Epithelial cell of esophagus (primary cell): ENCODE measurements around the gene ARFIP2.
"Not testable (repeated sequence)": the region's sequence is repeated elsewhere in the genome, so short reads cannot be mapped to it uniquely, and the experiment has no call there.

Experiments used
- DNase-seq: peaks from one replicate; pipeline ENCODE4 v3.0.0; 2010; ENCODE audit warnings: low read depth
- H3K4me3 ChIP-seq: 2 replicates; pipeline ENCODE4 v1.5.1; 2011; ENCODE audit warnings: mild to moderate bottlenecking, low read length, control low read depth
- TF ChIP-seq, protein P1 (sequence below): IDR thresholded peaks from 2 replicates; pipeline ENCODE4 v1.5.1; 2011; ENCODE audit warnings: low read depth, mild to moderate bottlenecking, low read length, control low read depth, inconsistent platforms; ENCODE audit not compliant: insufficient read depth; ENCODE audit errors: missing control alignments

Gene ARFIP2

DNA sequence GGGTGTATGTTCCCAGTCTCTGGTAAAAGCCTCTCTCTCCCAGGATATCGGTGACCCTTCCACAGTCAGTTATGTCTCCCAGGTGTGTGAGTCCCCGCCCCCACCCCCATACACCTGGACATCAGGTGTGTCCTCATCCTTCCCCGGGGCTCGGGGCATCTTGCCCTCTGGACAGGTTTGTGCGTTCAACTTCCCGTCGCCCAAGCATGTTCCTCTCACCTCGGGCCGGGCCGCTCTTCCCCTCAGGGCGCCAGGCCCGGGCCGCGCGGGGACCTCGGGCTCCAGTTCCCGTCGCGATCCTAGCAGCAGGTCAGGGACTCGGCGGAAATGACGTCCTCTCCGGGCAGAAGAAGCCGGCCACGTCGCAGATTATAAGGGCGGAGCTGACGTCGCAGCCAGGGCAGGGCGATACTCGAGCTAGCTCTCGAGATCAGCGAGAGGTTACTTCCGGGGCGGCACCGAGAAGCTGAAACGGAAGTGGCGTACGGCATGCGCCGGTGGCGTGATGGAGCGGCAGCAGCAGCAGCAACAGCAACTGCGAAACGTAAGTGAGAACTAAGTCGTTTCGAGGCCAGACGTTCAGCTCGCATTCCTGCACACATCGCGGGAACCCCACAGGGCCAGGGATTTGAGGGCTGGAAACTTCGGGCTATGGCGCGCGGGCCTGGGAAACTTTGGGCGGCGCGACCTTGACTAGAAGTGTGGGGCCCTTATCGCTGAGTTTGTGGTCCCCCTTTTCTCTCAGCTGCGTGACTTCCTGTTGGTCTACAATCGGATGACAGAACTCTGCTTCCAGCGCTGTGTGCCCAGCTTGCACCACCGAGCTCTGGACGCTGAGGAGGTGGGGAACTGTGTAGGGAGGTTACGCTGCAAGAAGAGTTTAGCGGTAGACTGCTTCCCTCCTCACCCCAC lies at the start of gene ARFIP2, which contains the start of gene TIMM10B:
Gene ARFIP2, minus strand, starts transcription at position 320 of the 912 bp plus-strand sequence. CDS start 910 bp downstream, outside the sequence.
Gene TIMM10B, plus strand, starts transcription at position 490 of the 912 bp plus-strand sequence. Its CDS starts 16 bp downstream, at position 506.
- peak within 1 kb of the TSS; percentile 98 for H3K4me3 ChIP-seq
- DNase-seq: peak; percentile 99
- TF ChIP-seq, protein P1, sequence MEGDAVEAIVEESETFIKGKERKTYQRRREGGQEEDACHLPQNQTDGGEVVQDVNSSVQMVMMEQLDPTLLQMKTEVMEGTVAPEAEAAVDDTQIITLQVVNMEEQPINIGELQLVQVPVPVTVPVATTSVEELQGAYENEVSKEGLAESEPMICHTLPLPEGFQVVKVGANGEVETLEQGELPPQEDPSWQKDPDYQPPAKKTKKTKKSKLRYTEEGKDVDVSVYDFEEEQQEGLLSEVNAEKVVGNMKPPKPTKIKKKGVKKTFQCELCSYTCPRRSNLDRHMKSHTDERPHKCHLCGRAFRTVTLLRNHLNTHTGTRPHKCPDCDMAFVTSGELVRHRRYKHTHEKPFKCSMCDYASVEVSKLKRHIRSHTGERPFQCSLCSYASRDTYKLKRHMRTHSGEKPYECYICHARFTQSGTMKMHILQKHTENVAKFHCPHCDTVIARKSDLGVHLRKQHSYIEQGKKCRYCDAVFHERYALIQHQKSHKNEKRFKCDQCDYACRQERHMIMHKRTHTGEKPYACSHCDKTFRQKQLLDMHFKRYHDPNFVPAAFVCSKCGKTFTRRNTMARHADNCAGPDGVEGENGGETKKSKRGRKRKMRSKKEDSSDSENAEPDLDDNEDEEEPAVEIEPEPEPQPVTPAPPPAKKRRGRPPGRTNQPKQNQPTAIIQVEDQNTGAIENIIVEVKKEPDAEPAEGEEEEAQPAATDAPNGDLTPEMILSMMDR: no peak

- H3K4me3 ChIP-seq: no peak overlapping the region
- TF ChIP-seq, protein P1: no peak
- DNase-seq: peak; percentile 23
These were observed 49.7 kb upstream of the ARFIP2 start for GRCh38 chr11:6530848-6531247.

- no peak overlapping the region for H3K4me3 ChIP-seq
- TF ChIP-seq, protein P1: no peak
These were observed 48.1 kb upstream of the ARFIP2 start for GRCh38 chr11:6529266-6529665.

GRCh38 chr11:6526411-6527135 lies 45.4 kb upstream of the ARFIP2 start:
- TF ChIP-seq, protein P1: no peak
- DNase-seq: no peak
- H3K4me3 ChIP-seq: no peak overlapping the region

More at GRCh38 chr11:6529266-6529665, 48.1 kb upstream of the ARFIP2 start:
- DNase-seq: no peak

DNA sequence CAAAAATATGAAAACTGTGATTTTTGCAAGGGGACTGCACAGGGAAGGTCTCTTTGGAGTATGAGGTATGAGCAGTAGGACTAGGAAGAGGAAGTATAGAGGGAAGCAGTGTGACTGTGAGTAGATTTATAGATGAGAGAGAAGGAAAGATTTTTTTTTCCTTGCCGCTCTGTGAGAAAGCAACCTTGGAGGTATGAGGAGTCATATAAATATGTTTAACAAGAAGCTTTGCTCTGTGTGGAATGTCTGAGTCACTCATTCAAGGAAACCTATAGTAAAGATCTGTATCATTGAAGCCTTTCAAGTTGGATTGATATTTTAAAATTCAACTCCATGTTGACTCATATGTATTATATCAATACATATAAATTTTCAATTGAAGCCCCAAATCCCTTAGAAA lies 42.1 kb upstream of the ARFIP2 start:
- TF ChIP-seq, protein P1: no peak
- peak; percentile 75 for DNase-seq

DNA sequence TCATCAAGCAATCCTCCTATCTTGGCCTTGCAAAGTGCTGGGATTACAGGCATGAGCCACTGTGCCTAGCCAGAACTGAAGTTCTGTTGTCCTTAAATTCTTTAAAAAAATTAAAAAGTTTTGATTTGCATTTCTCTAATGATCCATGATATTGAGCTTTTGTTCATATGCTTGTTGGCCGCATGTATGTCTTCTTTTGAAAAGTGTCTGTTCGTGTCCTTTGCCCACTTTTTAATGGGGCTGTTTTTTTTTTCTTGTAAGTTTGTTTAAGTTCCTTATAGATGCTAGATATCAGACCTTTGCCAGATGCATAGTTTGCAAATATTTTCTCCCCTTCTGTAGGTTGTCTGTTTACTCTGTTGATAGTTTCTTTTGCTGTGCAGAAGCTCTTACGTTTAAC lies 40.8 kb upstream of the ARFIP2 start:
- not testable (repeated sequence) for DNase-seq, H3K4me3 ChIP-seq

More for the DNA sequence above, 42.1 kb upstream of the ARFIP2 start:
- no peak overlapping the region for H3K4me3 ChIP-seq

DNA sequence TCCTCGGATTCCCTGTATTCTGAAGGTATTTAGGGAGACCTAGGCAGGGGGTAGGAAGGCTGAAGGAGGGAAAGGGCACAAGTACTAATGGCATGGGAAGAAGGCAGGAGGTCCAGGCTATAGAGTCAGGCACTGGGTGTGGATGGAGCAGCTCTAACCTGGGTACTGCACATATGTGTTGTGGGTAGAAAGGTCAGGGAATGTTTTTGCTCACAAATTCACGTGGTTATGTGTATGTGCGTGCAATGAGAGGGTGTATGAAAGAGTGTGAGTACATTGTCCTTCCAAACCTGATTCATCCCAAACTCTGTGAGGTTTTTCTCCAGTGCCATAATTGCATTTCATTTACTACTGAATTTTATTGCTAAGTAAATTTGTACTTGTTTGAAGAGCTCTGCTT lies 39.1 kb upstream of the ARFIP2 start:
- TF ChIP-seq, protein P1: no peak
- DNase-seq: no peak
- no peak overlapping the region for H3K4me3 ChIP-seq
